Activated naive CD8-positive, alpha-beta T cell treated with anti-CD3 and anti-CD28 coated beads, Interleukin-2, amount 10 ng/mL, durations not matched to agents 7 days and 5 days (primary cell): ENCODE data around the gene F7. TPM values are rescaled to one million over a fixed set of nuclear protein-coding genes. Genes with fewer than 3 reads are reported as not detected.
"Not testable (repeated sequence)": the region's sequence is repeated elsewhere in the genome, so short reads cannot be mapped to it uniquely, and the experiment has no call there.

Source experiments
- ATAC-seq: fragments of 150-1000 bp; cut with Tn5 transposase; one replicate; pipeline ENCODE4 v1.10.0; 2021; ENCODE audit warnings: low read depth, moderate library complexity
- POLR2A ChIA-PET: fragments of 350-600 bp; sonication (Branson Sonifier 250); formaldehyde crosslinking; loops from one replicate; lab custom pipeline; 2021; ENCODE audit warnings: antibody characterized with exemption; lab: Charles Lee
- DNase-seq: peaks from one replicate; pipeline ENCODE4 v3.0.0; 2021
- H3K27ac Mint-ChIP-seq: one replicate; pipeline ENCODE4 v1.8.0; 2022; ENCODE audit warnings: mild to moderate bottlenecking, mixed read lengths
- H3K27me3 Mint-ChIP-seq: one replicate; pipeline ENCODE4 v1.8.0; 2022; ENCODE audit warnings: mild to moderate bottlenecking, moderate library complexity, mixed read lengths
- H3K36me3 Mint-ChIP-seq: one replicate; pipeline ENCODE4 v1.8.0; 2021; ENCODE audit warnings: mild to moderate bottlenecking, mixed read lengths
- H3K4me1 Mint-ChIP-seq: one replicate; pipeline ENCODE4 v1.8.0; 2021; ENCODE audit warnings: mixed read lengths
- H3K4me3 Mint-ChIP-seq: one replicate; pipeline ENCODE4 v1.8.0; 2022; ENCODE audit warnings: mild to moderate bottlenecking, moderate library complexity, mixed read lengths
- H3K9me3 Mint-ChIP-seq: one replicate; pipeline ENCODE4 v1.8.0; 2021; ENCODE audit warnings: mixed read lengths
- total RNA-seq, 2 experiments: library from RNA; stranded (reverse); gene quantifications; one replicate each; pipeline ENCODE4 v1.2.3, GENCODE V29; 2021

Gene F7
- total RNA-seq, 2 experiments from 2014 or later = 0.31 TPM; not detected in 1

DNA sequence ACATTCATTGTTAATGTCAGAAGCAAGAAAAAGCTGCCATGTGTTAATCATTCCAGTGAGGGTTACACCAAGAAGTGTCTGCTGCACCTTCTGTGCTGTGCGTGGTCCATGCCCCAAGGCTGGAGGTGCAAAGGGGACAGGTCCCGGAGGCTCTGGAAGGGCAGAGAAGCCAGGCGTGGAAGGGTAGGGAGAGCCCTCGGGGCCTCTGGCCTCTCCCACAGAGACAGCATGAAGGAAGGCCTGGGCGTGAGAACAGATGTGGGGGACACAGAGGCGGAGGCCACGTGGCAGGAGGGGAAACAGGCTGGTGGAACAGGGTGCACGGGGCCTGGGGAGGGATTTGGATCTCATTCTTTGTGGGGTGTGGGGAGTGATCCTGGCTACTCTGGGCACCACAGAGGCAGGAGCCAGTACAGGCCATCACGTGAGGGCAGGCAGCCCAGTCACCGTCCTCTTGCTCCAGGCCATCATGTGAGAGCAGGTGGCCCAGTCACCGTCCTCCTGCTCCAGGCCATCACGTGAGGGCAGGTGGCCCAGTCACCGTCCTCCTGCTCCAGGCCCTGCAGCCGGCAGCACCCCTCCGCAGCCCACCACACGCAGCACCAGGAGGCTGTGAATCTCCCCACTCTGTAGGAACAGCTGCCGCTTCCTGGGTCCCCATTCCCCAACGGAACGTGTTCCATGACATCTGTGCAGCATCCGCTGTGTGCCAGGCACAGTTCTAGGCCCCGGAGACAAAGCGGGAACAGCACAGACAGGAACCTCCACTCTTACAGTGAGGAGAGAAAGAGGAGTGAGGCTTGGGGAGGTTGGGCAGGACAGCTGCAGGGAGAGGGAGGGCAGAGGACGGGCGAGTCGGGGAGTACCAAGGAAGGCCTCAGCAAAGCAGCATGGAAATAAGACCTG is 10.2 kb upstream of the F7 start:
- ATAC-seq = no peak

DNA sequence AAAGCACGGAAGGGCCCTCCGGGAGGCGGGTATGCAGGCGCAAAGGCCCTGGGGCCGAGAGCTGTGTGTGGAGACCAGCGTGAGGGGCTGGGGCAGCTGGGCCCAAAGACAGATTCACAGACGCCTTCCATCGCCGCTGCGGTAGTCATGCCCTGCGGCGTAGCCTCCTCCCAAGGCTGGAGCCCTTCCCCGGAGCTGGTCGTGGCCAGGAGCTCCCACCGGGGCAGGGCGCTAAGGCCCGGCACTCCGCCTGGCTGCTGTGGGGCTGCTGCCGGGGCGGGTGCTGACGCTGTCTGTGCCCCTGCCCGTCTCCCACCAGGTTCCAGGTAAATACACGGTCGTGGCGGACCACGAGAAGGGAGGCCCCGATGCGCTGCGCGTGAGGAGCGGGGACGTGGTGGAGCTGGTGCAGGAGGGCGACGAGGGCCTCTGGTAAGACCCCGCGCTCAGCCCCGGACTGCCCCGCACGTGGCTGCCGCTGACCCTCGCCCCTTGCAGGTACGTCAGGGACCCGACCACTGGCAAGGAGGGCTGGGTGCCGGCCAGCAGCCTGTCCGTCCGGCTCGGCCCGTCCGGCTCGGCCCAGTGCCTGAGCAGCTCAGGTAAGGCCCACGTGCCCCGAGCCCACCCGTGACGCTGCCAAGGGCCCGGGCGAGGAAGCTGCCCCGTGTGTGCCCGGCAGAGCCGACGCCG is 9.4 kb upstream of the F7 start:
- ATAC-seq (no peak), DNase-seq (no peak)
- H3K4me1 Mint-ChIP-seq = no peaks in the 10 kb centered on the region
- H3K27me3 Mint-ChIP-seq = no peaks in the 10 kb centered on the region
- H3K36me3 Mint-ChIP-seq = no peaks in the 10 kb centered on the region
- no peaks in the 10 kb centered on the region for H3K9me3 Mint-ChIP-seq
- H3K27ac Mint-ChIP-seq = no peak overlapping the region
- H3K4me3 Mint-ChIP-seq = no peak overlapping the region
- POLR2A ChIA-PET = no interaction called here

More for the DNA sequence above, 10.2 kb upstream of the F7 start:
- Mint-ChIP-seq H3K4me3 (no peak overlapping the region), H3K36me3 (no peaks in the 10 kb centered on the region), H3K27me3 (no peaks in the 10 kb centered on the region), H3K9me3 (no peaks in the 10 kb centered on the region), H3K4me1 (no peaks in the 10 kb centered on the region), H3K27ac (no peak overlapping the region)
- POLR2A ChIA-PET = no interaction called here
- no peak for DNase-seq

DNA sequence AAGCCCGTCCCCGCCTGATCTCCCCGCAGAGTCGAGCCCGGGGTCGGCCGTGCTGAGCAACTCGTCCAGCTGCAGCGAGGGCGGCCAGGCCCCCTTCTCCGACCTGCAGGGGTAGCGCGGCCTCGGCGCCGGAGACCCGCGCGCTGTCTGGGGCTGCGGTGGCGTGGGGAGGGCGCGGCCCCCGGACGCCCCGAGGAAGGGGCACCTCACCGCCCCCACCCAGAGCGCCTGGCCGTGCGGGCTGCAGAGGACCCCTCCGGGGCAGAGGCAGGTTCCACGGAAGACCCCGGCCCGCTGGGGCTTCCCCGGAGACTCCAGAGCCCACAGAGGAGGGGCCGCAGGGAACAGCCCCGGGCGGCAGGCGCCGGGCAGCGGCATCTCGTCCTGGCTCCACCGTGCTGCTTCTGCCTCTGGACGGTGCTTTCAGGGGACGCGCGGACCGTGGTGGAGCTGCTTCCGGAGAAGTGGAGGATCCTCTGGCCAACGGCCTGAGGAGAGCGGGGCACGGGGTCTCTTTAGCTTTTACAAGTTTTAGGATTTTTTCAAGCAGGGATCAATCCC is 8.8 kb upstream of the F7 start:
- Mint-ChIP-seq H3K9me3 (no peaks in the 10 kb centered on the region), H3K4me1 (no peaks in the 10 kb centered on the region), H3K36me3 (no peaks in the 10 kb centered on the region), H3K27me3 (peaks cover 4% of the 10 kb centered on the region), H3K27ac (no peak overlapping the region), H3K4me3 (no peak overlapping the region)
- ATAC-seq (no peak), DNase-seq (no peak)
- POLR2A ChIA-PET = no interaction called here

DNA sequence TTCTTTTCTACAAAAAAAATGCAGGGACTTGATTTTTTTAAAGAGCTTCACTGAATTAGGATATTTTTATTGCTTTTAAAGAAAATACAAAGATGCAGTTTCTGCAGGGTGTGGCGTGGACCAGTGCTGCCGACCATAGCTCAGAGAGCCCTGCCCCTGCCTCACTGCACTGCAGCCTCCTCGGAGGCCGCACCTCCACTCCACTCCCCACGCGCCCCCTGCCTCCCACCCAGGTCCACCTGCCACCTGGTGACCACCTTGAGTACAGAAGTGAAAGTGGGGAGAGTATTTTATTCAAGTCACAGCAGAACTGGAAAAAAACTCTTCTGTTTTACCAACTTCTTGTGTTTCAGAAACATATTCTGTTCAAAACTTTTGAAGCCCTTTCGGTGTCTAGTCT is 7.9 kb upstream of the F7 start:
- H3K36me3 Mint-ChIP-seq = no peaks in the 10 kb centered on the region
- ATAC-seq (no peak), DNase-seq (no peak)
- POLR2A ChIA-PET = no interaction called here
- H3K27me3 Mint-ChIP-seq = peaks cover 4% of the 10 kb centered on the region
- H3K4me1 Mint-ChIP-seq = no peaks in the 10 kb centered on the region
- H3K27ac Mint-ChIP-seq = no peak overlapping the region
- H3K9me3 Mint-ChIP-seq = no peaks in the 10 kb centered on the region
- no peak overlapping the region for H3K4me3 Mint-ChIP-seq

DNA sequence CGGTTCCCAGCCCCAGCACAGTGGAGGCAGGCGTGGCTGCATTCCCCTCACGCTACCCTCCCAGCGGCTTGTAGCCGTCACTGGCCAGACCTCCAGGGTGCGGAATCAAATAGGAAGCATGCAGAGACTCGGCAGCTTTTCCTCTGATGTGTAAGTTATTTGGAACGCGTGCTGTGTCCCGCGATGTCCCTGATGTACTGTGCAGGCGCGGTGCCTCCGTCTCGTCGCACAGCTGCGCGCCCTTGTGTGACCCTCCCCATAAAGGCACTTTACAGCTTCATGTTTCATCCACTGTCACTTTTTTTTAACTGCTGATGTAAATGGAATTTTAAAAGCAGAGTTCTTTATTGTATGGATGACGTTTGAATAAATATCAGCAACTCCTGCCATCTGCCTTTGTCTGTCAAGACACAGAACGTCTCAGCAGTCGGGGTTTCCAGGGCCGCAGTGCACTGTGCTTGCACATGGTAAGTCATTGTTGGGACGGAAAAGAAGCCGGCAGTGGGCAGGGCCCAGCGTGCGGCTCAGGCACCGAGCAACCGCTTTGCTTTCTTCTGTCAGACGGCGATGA is 7.3 kb upstream of the F7 start:
- Mint-ChIP-seq H3K27me3 (peaks cover 4% of the 10 kb centered on the region), H3K27ac (no peak overlapping the region), H3K36me3 (no peaks in the 10 kb centered on the region), H3K9me3 (no peaks in the 10 kb centered on the region), H3K4me1 (no peaks in the 10 kb centered on the region), H3K4me3 (no peak overlapping the region)
- POLR2A ChIA-PET = no interaction called here
- DNase-seq = no peak
- ATAC-seq = no peak

DNA sequence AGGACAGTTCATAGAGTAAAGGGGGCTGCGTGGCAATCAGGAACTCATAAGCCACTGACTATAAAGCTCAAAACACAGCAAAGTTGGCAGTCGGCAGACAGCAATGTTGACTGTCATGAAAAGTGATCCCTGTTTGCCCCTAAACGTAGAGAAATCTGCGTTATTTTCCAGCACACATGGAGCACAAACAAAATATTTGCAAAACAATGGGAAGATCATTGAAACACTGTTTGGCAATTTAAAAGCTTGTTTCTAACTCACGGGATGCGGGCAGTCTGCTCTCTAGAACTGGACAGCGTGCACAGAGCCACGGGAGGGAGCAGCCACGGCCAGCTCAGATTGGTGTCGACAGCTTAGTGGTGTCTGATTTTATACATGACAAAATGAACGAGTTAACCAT is 6.4 kb upstream of the F7 start:
- no peak overlapping the region for H3K27ac Mint-ChIP-seq
- no peaks in the 10 kb centered on the region for H3K36me3 Mint-ChIP-seq
- H3K4me3 Mint-ChIP-seq = no peak overlapping the region
- H3K27me3 Mint-ChIP-seq = peaks cover 4% of the 10 kb centered on the region
- H3K9me3 Mint-ChIP-seq = no peaks in the 10 kb centered on the region
- no peak for DNase-seq
- POLR2A ChIA-PET = no interaction called here
- H3K4me1 Mint-ChIP-seq = no peaks in the 10 kb centered on the region
- ATAC-seq = no peak

DNA sequence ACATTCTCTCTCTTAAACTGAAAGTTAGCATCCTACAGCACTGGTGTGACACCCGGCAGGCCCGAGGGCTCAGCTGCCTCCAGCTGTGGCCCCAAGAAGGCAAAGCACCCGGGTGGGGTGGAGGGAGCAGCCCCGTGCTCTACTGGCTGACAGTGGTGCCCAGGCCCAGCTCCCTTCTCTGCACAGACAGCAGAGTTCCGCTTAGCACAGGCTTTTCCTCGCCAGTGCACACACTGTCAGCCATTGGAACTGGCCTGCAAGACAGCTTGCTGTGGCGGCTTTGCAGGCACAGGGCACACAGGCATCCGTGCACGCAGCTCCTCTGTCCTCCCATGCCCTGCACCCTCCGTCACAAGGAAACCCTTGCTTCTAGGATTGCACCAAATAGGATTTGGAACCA is 3.3 kb upstream of the F7 start:
- H3K4me3 Mint-ChIP-seq, H3K36me3 Mint-ChIP-seq, H3K9me3 Mint-ChIP-seq, H3K27ac Mint-ChIP-seq, POLR2A ChIA-PET, H3K27me3 Mint-ChIP-seq, H3K4me1 Mint-ChIP-seq, DNase-seq, ATAC-seq: not testable (repeated sequence)

DNA sequence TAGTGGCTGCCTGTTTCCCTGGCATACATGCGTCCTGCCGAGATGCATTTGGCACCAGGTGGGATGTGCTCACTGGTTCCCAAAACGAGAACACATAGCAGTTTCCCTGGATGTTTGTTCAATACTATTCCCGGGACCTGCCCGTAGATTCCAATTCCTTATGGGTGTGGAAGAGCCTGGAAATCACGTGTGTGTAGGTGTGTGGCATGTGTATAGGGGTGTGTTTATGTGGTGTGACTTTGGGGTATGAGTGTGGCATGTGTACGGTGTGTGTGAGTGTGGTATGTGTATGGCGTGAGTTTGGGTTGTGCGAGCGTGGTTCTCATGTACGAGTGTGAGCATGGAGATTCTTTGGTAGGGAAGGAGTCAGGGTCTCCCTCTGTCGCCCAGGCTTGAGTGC is 2.9 kb upstream of the F7 start:
- Mint-ChIP-seq H3K9me3 (no peaks in the 10 kb centered on the region), H3K4me3 (no peak overlapping the region), H3K27ac (peak overlapping the region; percentile 1), H3K36me3 (no peaks in the 10 kb centered on the region), H3K27me3 (peaks cover 4% of the 10 kb centered on the region), H3K4me1 (no peaks in the 10 kb centered on the region)
- POLR2A ChIA-PET = no interaction called here
- DNase-seq (no peak), ATAC-seq (no peak)

DNA sequence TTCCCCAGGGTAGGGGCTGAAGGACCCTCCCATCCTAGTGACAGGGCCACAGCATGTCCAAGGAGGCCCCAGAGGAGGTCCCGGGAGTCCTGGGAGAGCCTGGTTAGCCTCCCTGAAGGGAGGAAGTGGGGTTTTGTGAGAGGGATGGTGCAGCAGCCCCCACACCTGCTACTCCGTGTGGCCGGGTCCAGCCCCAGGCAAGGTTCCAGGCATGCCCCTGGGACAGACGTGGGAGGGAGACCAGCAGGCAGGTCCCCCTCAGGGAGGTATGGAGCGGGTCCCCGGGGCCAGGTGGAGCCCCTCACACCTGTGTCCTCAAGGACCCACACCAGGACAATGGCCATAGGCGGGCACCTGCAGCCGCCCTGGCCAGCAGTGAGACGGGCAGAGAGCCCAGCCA is 1.9 kb upstream of the F7 start:
- Mint-ChIP-seq H3K27me3 (peaks cover 4% of the 10 kb centered on the region), H3K9me3 (no peaks in the 10 kb centered on the region), H3K4me3 (no peak overlapping the region), H3K27ac (no peak overlapping the region), H3K36me3 (no peaks in the 10 kb centered on the region), H3K4me1 (no peaks in the 10 kb centered on the region)
- no peak for DNase-seq
- ATAC-seq = no peak
- POLR2A ChIA-PET = no interaction called here

DNA sequence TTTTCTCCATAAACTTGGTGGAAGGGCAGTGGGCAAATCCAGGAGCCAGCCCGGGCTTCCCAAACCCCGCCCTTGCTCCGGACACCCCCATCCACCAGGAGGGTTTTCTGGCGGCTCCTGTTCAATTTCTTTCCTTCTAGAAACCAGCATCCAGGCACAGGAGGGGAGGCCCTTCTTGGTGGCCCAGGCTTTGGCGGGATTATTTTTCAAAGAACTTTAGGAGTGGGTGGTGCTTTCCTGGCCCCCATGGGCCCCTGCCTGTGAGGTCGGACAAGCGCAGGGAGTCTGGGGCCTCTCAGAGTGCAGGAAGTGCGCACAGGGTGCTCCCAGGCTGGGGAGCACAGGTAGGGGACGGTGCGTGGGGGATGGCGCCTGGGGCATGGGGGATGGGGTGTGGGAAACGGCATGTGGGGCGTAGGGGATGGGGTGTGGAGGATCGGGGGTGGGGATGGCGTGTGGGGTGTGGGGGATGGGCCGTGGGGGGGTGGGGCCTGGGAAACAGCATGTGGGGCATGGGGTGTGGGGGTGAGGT is 396 bp downstream of the F7 start:
- Mint-ChIP-seq H3K27me3 (peaks cover 7% of the 10 kb centered on the region), H3K9me3 (no peaks in the 10 kb centered on the region), H3K4me3 (no peak overlapping the region), H3K36me3 (no peaks in the 10 kb centered on the region), H3K27ac (no peak overlapping the region), H3K4me1 (no peaks in the 10 kb centered on the region)
- POLR2A ChIA-PET = no interaction called here
- no peak for ATAC-seq
- DNase-seq = no peak

DNA sequence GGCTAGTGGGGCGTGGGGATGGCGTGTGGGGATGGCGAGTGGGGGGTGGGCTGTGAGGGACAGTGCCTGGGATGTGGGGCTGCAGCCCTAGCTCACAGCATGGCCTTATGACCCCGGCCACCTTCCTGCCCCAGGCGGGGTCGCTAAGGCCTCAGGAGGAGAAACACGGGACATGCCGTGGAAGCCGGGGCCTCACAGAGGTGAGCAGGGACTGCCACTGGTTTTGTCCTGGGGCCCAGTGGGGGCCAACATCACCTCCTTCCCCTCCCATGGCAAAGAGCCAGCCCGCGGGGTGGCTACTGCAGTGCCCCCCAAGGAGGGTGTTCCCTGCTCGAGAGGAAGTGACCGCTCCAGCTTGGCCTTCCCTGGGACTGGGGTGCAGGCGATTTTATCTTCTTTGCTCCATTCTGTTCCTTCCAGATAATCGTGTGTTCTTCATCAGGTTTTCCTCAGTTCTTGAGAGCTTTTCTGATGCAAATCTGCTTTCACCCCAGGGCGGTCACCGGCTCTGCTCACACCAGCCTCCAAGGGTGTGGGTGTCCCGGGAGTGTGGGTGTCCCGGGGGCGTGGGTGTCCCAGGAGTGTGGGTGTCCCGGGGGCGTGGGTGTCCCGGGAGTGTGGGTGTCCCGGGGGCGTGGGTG is 1.2 kb downstream of the F7 start:
- peaks cover 3% of the 10 kb centered on the region for H3K27me3 Mint-ChIP-seq
- H3K4me1 Mint-ChIP-seq = no peaks in the 10 kb centered on the region
- DNase-seq = no peak
- POLR2A ChIA-PET = no interaction called here
- no peaks in the 10 kb centered on the region for H3K36me3 Mint-ChIP-seq
- H3K4me3 Mint-ChIP-seq = no peak overlapping the region
- no peaks in the 10 kb centered on the region for H3K9me3 Mint-ChIP-seq
- ATAC-seq = no peak
- H3K27ac Mint-ChIP-seq = no peak overlapping the region

DNA sequence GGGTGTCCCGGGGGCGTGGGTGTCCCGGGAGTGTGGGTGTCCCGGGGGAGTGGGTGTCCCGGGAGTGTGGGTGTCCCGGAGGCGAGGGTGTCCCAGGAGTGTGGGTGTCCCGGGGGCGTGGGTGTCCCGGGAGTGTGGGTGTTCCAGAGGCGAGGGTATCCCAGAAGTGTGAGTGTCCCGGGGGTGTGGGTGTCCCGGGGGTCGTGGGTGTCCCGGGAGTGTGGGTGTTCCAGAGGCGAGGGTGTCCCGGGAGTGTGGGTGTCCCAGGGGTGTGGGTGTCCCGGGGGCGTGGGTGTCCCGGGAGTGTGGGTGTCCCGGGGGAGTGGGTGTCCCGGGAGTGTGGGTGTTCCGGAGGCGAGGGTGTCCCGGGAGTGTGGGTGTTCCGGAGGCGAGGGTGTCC is 2.9 kb downstream of the F7 start:
- H3K4me3 Mint-ChIP-seq, H3K27me3 Mint-ChIP-seq, DNase-seq, H3K36me3 Mint-ChIP-seq, H3K4me1 Mint-ChIP-seq, H3K9me3 Mint-ChIP-seq, H3K27ac Mint-ChIP-seq, POLR2A ChIA-PET, ATAC-seq: not testable (repeated sequence)
